K562 (cell line): ENCODE results near the gene PIK3R5. TPM values are rescaled to one million over a fixed set of nuclear protein-coding genes. Genes with fewer than 3 reads are reported as not detected.

Experiments used
- ATAC-seq: fragments of 200-7000 bp; cut with Tn5 transposase; 3 replicates; pipeline ENCODE4 v1.9.1; 2020; ENCODE audit warnings: moderate library complexity
- BruUV-seq: library from RNA; stranded (reverse); fragments of 400-500 nt; replicated peaks from 2 replicates; lab custom pipeline; 2021; lab: Mats Ljungman, UMichigan
- CTCF ChIA-PET: fragments of 300-600 bp; formaldehyde crosslinking; extraction: SDS; loops from one replicate; lab custom pipeline; 2021; ENCODE audit warnings: low intra/inter-chr PET ratio; lab: Yijun Ruan, JAX
- POLR2A ChIA-PET: fragments of 300-600, 350-650 bp; sonication (Branson Sonifier 250); formaldehyde crosslinking; extraction: SDS; loops from one replicate; lab custom pipeline; 2021; ENCODE audit warnings: antibody characterized with exemption, inconsistent platforms; lab: Yijun Ruan, JAX
- DNase-seq, 4 experiments: peaks; one replicate each; pipeline versions ENCODE4 v3.0.0 to v3.0.0-alpha.2; 2011 to 2018; ENCODE audit warnings: low spot score in 3 of 4, mixed read lengths in 3 of 4; ENCODE audit errors: extremely low read depth in 1 of 4
- FAIRE-seq: peaks from 2 replicates; lab custom pipeline; 2011; peaks lifted over from hg19 to GRCh38; lab: Jason Lieb, UNC
- H2AFZ ChIP-seq: 2 replicates; pipeline ENCODE4 v1.6.0; 2011; ENCODE audit warnings: low read depth, low read length, control low read depth, inconsistent platforms
- H3K27ac ChIP-seq: fragments of 200-600 bp; 3 replicates; pipeline ENCODE4 v1.8.0; 2011; ENCODE audit warnings: low read depth, mild to moderate bottlenecking, control low read depth, inconsistent platforms, low read length, moderate library complexity, mixed read lengths; ENCODE audit errors: extremely low read depth
- H3K27me3 ChIP-seq, 2 experiments: fragments of 300-600 bp in 1 of 2; 2 replicates in 1 of 2; 3 replicates in 1 of 2; pipeline versions ENCODE4 v1.6.0 to v1.8.0; 2011; ENCODE audit warnings: inconsistent platforms in 2 of 2, low read length in 2 of 2, mild to moderate bottlenecking in 1 of 2, mixed read lengths in 1 of 2, moderate library complexity in 1 of 2; ENCODE audit not compliant: control insufficient read depth in 2 of 2, insufficient read depth in 2 of 2
- H3K36me3 ChIP-seq: fragments of 300-600 bp; 3 replicates; pipeline ENCODE4 v1.8.0; 2011; ENCODE audit warnings: mild to moderate bottlenecking, low read length, inconsistent platforms; ENCODE audit not compliant: control insufficient read depth, insufficient read depth
- H3K4me1 ChIP-seq, 2 experiments: fragments of 200-600 bp in 1 of 2; replicated peaks in 1 of 2; 2 replicates in 1 of 2; 3 replicates in 1 of 2; pipeline versions ENCODE4 v1.5.1 to v1.8.0; 2011; ENCODE audit warnings: inconsistent platforms in 2 of 2, low read length in 2 of 2, mild to moderate bottlenecking in 1 of 2, mixed read lengths in 1 of 2, moderate library complexity in 1 of 2; ENCODE audit not compliant: control insufficient read depth in 2 of 2, insufficient read depth in 2 of 2
- H3K4me2 ChIP-seq: 2 replicates; pipeline ENCODE4 v1.6.1; 2011; ENCODE audit warnings: low read length, control low read depth, inconsistent platforms, mixed read lengths; ENCODE audit not compliant: insufficient read depth
- H3K4me3 ChIP-seq: fragments of 200-600 bp; sonication (generic), shearing (Covaris generic); 2 replicates; pipeline ENCODE4 v1.5.1; 2016; ENCODE audit warnings: control low read depth, inconsistent platforms
- H3K79me2 ChIP-seq: fragments of 200-600 bp; 3 replicates; pipeline ENCODE4 v1.8.0; 2011; ENCODE audit warnings: low read length, inconsistent platforms; ENCODE audit not compliant: control insufficient read depth, insufficient read depth
- H3K9ac ChIP-seq, 2 experiments: 2 replicates each; pipeline versions ENCODE4 v1.6.0 to v1.6.1; 2011; ENCODE audit warnings: low read depth in 2 of 2, low read length in 2 of 2, control low read depth in 1 of 2, inconsistent platforms in 1 of 2, mild to moderate bottlenecking in 1 of 2, mixed read lengths in 1 of 2; ENCODE audit not compliant: insufficient read depth in 1 of 2
- H3K9me1 ChIP-seq: one replicate; pipeline ENCODE4 v1.6.0; 2011; ENCODE audit warnings: inconsistent platforms, mild to moderate bottlenecking, low read length, moderate library complexity; ENCODE audit not compliant: control insufficient read depth, insufficient read depth
- H3K9me3 ChIP-seq: replicated peaks from 2 replicates; pipeline ENCODE4 v1.5.1; 2011; ENCODE audit warnings: low read depth, low read length, inconsistent platforms; ENCODE audit not compliant: control insufficient read depth, insufficient read depth
- H4K20me1 ChIP-seq: replicated peaks from 2 replicates; pipeline ENCODE4 v1.6.1; 2011; ENCODE audit warnings: low read length, inconsistent platforms, mixed read lengths; ENCODE audit not compliant: control insufficient read depth, insufficient read depth
- C11orf30 ChIP-seq: fragments of 450-650 bp; IDR thresholded peaks from 2 replicates; pipeline ENCODE4 v1.6.1; 2016; ENCODE audit warnings: low read depth, mild to moderate bottlenecking
- COPS2 ChIP-seq: fragments of 450-650 bp; conservative IDR thresholded peaks from 2 replicates; pipeline ENCODE4 v1.6.1; 2016; ENCODE audit warnings: mild to moderate bottlenecking, moderate library complexity
- DDX20 ChIP-seq: fragments of 450-650 bp; IDR thresholded peaks from 2 replicates; pipeline ENCODE4 v1.6.1; 2016; ENCODE audit warnings: missing genetic modification characterization, low read depth, mild to moderate bottlenecking, missing compliant biosample characterization, moderate library complexity
- EGR1 ChIP-seq: fragments of 450-650 bp; conservative IDR thresholded peaks from 2 replicates; pipeline ENCODE4 v1.6.1; 2017; ENCODE audit warnings: mild to moderate bottlenecking
- MTA1 ChIP-seq: fragments of 450-650 bp; IDR thresholded peaks from 2 replicates; pipeline ENCODE4 v1.6.1; 2017; ENCODE audit warnings: borderline replicate concordance
- NBN ChIP-seq: fragments of 450-650 bp; IDR thresholded peaks from 2 replicates; pipeline ENCODE4 v1.6.1; 2016; ENCODE audit warnings: low read depth, mild to moderate bottlenecking
- NFE2 ChIP-seq: IDR thresholded peaks from 2 replicates; pipeline ENCODE4 v1.6.1; 2014; ENCODE audit warnings: antibody characterized with exemption, low read depth
- POLR2A ChIP-seq: fragments of 450-650 bp; conservative IDR thresholded peaks from 2 replicates; pipeline ENCODE4 v1.6.1; 2016
- POU5F1 ChIP-seq: fragments of 150-350 bp; IDR thresholded peaks from 2 replicates; pipeline ENCODE4 v1.6.1; 2014; ENCODE audit warnings: borderline replicate concordance, low read length, low read depth, mild to moderate bottlenecking; ENCODE audit not compliant: partially characterized antibody
- WGBS: fragments of 100-300 bp; shearing (Covaris generic); methylation state at CpG from one replicate; pipeline ENCODE4 v1.1.6; 2016; ENCODE audit warnings: low coverage, mixed read lengths; ENCODE audit not compliant: insufficient coverage; ENCODE audit errors: missing lambda C conversion rate; 5-methylcytosine and 5-hydroxymethylcytosine counted together
- in situ Hi-C: fragments of 300-500 bp; cut with MboI; formaldehyde crosslinking; loops from 4 replicates; pipeline ENCODE4 v1.15.0; 2018; ENCODE audit warnings: inconsistent platforms, mixed read lengths
- intact Hi-C: fragments of 100-400 bp; cut with micrococcal nuclease; formaldehyde crosslinking; loops from 2 replicates; pipeline ENCODE4 v1.14.2; 2022
- polyA plus RNA-seq, 8 experiments: library from polyadenylated mRNA; depleted of rRNA in 4 of 8; stranded (reverse) in 5 of 8; unstranded in 3 of 8; fragments of >200 nt; fragmentation: Nextera tagmentation in 2 of 8; fragmentation: Illumina TruSeq in 1 of 8; extraction: Ambion mirVana in 2 of 8; extraction: Trizol in 1 of 8; gene quantifications; 2 replicates each; pipeline versions ENCODE4 v1.2.1 to v1.2.3, GENCODE V29; 2011 to 2014; ENCODE audit warnings: inconsistent platforms in 1 of 8, missing spikeins in 1 of 8
- total RNA-seq, 7 experiments: library from RNA; depleted of rRNA in 6 of 7; stranded (reverse); fragments of >200 nt in 6 of 7; fragmentation: Illumina TruSeq in 2 of 7; extraction: Trizol in 2 of 7; gene quantifications; 2 replicates each; pipeline versions ENCODE4 v1.2.1 to v1.2.3, GENCODE V29; 2011 to 2021; ENCODE audit warnings: low replicate concordance in 1 of 7
- TF ChIP-seq, protein P1 (sequence below): fragments of 450-650 bp; IDR thresholded peaks from 2 replicates; pipeline ENCODE4 v1.7.0; 2016; ENCODE audit warnings: borderline replicate concordance

Gene PIK3R5
- total and polyA plus RNA-seq, 9 of the 15 experiments (the other 6 are each of a cell fraction or from before 2014, with no cell fraction given) = 0.01 to 0.38 TPM; not detected in 7

DNA sequence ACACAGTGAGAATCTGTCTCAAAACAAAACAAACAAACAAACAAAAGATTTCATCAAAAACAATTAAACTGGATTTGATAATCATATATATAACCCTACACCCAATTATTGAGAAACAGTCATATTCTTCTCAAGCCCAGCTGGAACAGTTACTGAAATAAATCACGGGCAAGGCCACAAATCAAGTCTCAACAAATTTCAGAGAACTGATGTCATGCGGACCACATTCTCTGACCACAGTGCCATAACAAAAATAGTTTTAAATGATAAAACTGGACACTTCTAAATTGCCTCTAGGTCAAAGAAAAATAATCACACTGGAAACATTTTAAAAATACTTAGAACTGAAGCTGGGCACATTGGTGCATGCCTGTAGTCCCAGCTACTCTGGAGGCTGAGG is 15.9 kb upstream of the PIK3R5 start (continued):
- no peak for TF ChIP-seq NBN
- no peak for TF ChIP-seq POLR2A
- no peak for TF ChIP-seq C11orf30

DNA sequence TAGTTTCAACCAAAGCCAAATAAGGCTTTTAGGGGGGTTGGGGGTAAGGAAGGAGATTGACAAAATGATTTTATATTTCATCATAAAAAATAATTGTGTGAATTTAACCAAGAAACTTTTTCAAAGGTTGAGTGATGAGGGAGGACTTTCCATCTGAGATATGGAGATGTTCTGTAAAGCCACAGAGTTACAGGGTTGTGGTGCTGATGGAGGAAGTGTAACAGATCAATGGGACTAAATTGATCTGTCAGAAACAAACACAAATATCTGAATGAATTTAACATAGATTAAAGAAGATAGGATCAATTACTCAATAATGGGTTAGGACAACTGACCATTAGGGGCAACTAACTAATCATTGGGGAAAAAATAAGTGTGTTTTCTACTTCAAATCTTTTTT is 14.2 kb upstream of the PIK3R5 start:
- Histone ChIP-seq H3K27ac (no peak overlapping the region), H3K4me2 (no peak overlapping the region), H4K20me1 (no peaks in the 10 kb centered on the region), H3K4me3 (no peak overlapping the region), H2AFZ (no peak overlapping the region), H3K9me3 (no peaks in the 10 kb centered on the region), H3K4me1 (no peaks in the 10 kb centered on the region)
- BruUV-seq = no TSS peak
- intact Hi-C loops (no loop called here), in situ Hi-C loops (loop anchor here (25.0 kb wide), 2 partner anchors 558 to 917 kb away; no protein-coding TSS in a partner anchor)
- CTCF ChIA-PET = no interaction called here
- no peak for TF ChIP-seq POU5F1
- TF ChIP-seq, all 486 proteins: peak for 0
- Histone ChIP-seq H3K79me2 (no peaks in the 10 kb centered on the region), H3K9ac (no peak overlapping the region), H3K9me1 (no peaks in the 10 kb centered on the region), H3K36me3 (no peaks in the 10 kb centered on the region), H3K27me3 (no peaks in the 10 kb centered on the region; a peak in 1 of 5 replicates)
- no peak for DNase-seq
- POLR2A ChIA-PET = no interaction called here
- no peak for ATAC-seq
- FAIRE-seq = no peak

DNA sequence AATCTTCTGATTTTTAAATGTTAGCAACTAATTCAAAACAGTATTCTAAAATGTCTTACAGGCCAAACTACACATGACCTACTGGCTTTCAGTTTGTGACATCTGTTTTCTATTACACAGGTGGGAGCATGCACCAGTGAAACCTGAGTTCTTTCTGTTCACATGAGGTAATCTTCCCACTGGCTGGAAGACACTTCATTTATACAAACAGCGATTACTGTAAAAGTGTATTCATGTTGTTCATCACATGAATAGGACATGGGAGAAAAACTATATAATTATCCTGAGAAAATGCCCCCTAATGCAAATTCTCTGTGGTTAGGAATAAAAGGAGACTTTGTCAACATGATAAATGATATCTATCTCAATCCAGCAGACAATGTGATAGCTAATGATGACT is 11.1 kb upstream of the PIK3R5 start:
- FAIRE-seq = no peak
- Histone ChIP-seq H3K9ac (no peak overlapping the region), H3K4me1 (no peaks in the 10 kb centered on the region), H3K27me3 (no peaks in the 10 kb centered on the region; a peak in 1 of 5 replicates), H3K36me3 (no peaks in the 10 kb centered on the region), H3K4me3 (no peak overlapping the region), H2AFZ (no peak overlapping the region), H3K9me3 (no peaks in the 10 kb centered on the region), H3K79me2 (no peaks in the 10 kb centered on the region), H3K4me2 (no peak overlapping the region)
- intact Hi-C loops = no loop called here
- no peak for ATAC-seq
- in situ Hi-C loops = loop anchor here (25.0 kb wide), 2 partner anchors 561 to 914 kb away; no protein-coding TSS in a partner anchor
- no TSS peak for BruUV-seq
- WGBS = 0% methylated on average over 1 of the region's 1 CpG
- no peak for DNase-seq
- ChIA-PET POLR2A (no interaction called here), CTCF (no interaction called here)
- TF ChIP-seq DDX20 (tag) = no peak
- no peak for TF ChIP-seq MTA1
- no peak for TF ChIP-seq NFE2
- no peak for TF ChIP-seq COPS2
- no peak for TF ChIP-seq EGR1
- TF ChIP-seq, protein P1, sequence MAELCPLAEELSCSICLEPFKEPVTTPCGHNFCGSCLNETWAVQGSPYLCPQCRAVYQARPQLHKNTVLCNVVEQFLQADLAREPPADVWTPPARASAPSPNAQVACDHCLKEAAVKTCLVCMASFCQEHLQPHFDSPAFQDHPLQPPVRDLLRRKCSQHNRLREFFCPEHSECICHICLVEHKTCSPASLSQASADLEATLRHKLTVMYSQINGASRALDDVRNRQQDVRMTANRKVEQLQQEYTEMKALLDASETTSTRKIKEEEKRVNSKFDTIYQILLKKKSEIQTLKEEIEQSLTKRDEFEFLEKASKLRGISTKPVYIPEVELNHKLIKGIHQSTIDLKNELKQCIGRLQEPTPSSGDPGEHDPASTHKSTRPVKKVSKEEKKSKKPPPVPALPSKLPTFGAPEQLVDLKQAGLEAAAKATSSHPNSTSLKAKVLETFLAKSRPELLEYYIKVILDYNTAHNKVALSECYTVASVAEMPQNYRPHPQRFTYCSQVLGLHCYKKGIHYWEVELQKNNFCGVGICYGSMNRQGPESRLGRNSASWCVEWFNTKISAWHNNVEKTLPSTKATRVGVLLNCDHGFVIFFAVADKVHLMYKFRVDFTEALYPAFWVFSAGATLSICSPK = no peak
- TF ChIP-seq, all 486 proteins: peak for 0
- no peak overlapping the region for H3K27ac ChIP-seq
- H3K9me1 ChIP-seq = no peaks in the 10 kb centered on the region
- no peaks in the 10 kb centered on the region for H4K20me1 ChIP-seq
